ENCODE data around the gene RNF181. TPM values are rescaled to one million over a fixed set of nuclear protein-coding genes. Genes with fewer than 3 reads are reported as not detected.

RNF181 gene
- total and polyA plus RNA-seq, 2 of the 13 experiments (the other 11 are each of a cell fraction or from before 2014, with no cell fraction given): 224 to 578 TPM

DNA sequence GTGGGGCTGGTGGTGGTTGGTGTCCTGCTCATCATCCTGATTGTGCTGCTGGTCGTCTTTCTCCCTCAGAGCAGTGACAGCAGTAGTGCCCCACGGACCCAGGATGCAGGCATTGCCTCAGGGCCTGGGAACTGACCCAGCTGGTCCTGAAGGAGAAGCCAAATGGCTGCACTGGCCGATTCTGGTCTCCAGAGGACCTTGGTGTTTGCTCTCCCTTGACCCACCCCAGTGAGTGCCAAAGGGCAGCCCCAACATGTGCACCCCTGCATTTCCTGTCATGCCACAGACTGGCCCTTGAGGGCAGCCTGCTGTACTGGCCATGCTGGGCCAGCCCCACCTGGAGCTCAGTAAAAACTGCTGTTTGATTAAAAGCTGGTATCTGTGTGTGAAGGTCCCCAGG, 2.5 kb upstream of the RNF181 start (continued):
- TF ChIP-seq, protein P1, sequence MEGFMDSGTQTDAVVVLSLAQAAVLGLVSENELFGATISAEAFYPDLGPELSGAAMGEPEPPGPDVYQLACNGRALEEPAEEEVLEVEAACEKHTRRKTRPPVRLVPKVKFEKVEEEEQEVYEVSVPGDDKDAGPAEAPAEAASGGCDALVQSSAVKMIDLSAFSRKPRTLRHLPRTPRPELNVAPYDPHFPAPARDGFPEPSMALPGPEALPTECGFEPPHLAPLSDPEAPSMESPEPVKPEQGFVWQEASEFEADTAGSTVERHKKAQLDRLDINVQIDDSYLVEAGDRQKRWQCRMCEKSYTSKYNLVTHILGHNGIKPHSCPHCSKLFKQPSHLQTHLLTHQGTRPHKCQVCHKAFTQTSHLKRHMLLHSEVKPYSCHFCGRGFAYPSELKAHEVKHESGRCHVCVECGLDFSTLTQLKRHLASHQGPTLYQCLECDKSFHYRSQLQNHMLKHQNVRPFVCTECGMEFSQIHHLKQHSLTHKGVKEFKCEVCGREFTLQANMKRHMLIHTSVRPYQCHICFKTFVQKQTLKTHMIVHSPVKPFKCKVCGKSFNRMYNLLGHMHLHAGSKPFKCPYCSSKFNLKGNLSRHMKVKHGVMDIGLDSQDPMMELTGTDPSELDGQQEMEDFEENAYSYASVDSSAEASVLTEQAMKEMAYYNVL (CRISPR knock-in tag; IDR thresholded peaks at IDR 0.05; ENCODE audit: borderline replicate concordance): peak; percentile 48; the same call in 1 of the 2 replicates
- TF ChIP-seq, protein P2, sequence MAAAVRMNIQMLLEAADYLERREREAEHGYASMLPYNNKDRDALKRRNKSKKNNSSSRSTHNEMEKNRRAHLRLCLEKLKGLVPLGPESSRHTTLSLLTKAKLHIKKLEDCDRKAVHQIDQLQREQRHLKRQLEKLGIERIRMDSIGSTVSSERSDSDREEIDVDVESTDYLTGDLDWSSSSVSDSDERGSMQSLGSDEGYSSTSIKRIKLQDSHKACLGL (CRISPR knock-in tag; IDR thresholded peaks at IDR 0.05): 0 out of 2 replicates have a peak, but pooled peaks have one; percentile 35
- no peak for TF ChIP-seq KLF11 (CRISPR knock-in tag; IDR thresholded peaks at IDR 0.05)
- TF ChIP-seq RXRA (CRISPR knock-in tag; IDR thresholded peaks at IDR 0.05): peak; percentile 82
- TF ChIP-seq, protein P3, sequence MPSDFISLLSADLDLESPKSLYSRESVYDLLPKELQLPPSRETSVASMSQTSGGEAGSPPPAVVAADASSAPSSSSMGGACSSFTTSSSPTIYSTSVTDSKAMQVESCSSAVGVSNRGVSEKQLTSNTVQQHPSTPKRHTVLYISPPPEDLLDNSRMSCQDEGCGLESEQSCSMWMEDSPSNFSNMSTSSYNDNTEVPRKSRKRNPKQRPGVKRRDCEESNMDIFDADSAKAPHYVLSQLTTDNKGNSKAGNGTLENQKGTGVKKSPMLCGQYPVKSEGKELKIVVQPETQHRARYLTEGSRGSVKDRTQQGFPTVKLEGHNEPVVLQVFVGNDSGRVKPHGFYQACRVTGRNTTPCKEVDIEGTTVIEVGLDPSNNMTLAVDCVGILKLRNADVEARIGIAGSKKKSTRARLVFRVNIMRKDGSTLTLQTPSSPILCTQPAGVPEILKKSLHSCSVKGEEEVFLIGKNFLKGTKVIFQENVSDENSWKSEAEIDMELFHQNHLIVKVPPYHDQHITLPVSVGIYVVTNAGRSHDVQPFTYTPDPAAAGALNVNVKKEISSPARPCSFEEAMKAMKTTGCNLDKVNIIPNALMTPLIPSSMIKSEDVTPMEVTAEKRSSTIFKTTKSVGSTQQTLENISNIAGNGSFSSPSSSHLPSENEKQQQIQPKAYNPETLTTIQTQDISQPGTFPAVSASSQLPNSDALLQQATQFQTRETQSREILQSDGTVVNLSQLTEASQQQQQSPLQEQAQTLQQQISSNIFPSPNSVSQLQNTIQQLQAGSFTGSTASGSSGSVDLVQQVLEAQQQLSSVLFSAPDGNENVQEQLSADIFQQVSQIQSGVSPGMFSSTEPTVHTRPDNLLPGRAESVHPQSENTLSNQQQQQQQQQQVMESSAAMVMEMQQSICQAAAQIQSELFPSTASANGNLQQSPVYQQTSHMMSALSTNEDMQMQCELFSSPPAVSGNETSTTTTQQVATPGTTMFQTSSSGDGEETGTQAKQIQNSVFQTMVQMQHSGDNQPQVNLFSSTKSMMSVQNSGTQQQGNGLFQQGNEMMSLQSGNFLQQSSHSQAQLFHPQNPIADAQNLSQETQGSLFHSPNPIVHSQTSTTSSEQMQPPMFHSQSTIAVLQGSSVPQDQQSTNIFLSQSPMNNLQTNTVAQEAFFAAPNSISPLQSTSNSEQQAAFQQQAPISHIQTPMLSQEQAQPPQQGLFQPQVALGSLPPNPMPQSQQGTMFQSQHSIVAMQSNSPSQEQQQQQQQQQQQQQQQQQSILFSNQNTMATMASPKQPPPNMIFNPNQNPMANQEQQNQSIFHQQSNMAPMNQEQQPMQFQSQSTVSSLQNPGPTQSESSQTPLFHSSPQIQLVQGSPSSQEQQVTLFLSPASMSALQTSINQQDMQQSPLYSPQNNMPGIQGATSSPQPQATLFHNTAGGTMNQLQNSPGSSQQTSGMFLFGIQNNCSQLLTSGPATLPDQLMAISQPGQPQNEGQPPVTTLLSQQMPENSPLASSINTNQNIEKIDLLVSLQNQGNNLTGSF (CRISPR knock-in tag; IDR thresholded peaks at IDR 0.05): no peak
- no peak for TF ChIP-seq ZNF264 (CRISPR knock-in tag; IDR thresholded peaks at IDR 0.05)
- peak; percentile 49 for TF ChIP-seq MED1 (CRISPR knock-in tag; IDR thresholded peaks at IDR 0.05)
- TF ChIP-seq NFIB (CRISPR knock-in tag; IDR thresholded peaks at IDR 0.05; ENCODE audit: borderline replicate concordance): no peak
- TF ChIP-seq, protein P4, sequence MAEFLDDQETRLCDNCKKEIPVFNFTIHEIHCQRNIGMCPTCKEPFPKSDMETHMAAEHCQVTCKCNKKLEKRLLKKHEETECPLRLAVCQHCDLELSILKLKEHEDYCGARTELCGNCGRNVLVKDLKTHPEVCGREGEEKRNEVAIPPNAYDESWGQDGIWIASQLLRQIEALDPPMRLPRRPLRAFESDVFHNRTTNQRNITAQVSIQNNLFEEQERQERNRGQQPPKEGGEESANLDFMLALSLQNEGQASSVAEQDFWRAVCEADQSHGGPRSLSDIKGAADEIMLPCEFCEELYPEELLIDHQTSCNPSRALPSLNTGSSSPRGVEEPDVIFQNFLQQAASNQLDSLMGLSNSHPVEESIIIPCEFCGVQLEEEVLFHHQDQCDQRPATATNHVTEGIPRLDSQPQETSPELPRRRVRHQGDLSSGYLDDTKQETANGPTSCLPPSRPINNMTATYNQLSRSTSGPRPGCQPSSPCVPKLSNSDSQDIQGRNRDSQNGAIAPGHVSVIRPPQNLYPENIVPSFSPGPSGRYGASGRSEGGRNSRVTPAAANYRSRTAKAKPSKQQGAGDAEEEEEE (CRISPR knock-in tag; IDR thresholded peaks at IDR 0.05; ENCODE audit: borderline replicate concordance): no peak
- TF ChIP-seq, protein P5, sequence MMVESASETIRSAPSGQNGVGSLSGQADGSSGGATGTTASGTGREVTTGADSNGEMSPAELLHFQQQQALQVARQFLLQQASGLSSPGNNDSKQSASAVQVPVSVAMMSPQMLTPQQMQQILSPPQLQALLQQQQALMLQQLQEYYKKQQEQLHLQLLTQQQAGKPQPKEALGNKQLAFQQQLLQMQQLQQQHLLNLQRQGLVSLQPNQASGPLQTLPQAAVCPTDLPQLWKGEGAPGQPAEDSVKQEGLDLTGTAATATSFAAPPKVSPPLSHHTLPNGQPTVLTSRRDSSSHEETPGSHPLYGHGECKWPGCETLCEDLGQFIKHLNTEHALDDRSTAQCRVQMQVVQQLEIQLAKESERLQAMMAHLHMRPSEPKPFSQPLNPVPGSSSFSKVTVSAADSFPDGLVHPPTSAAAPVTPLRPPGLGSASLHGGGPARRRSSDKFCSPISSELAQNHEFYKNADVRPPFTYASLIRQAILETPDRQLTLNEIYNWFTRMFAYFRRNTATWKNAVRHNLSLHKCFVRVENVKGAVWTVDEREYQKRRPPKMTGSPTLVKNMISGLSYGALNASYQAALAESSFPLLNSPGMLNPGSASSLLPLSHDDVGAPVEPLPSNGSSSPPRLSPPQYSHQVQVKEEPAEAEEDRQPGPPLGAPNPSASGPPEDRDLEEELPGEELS (CRISPR knock-in tag; IDR thresholded peaks at IDR 0.05): 0 out of 2 replicates have a peak, but pooled peaks have one; percentile 47
- TF ChIP-seq ETV5 (CRISPR knock-in tag; IDR thresholded peaks at IDR 0.05; ENCODE audit: borderline replicate concordance): no peak; the same call in 1 of the 2 replicates
- TF ChIP-seq ARNT (IDR thresholded peaks at IDR 0.05): no peak
- TF ChIP-seq ZNF775 (CRISPR knock-in tag; IDR thresholded peaks at IDR 0.05; ENCODE audit: borderline replicate concordance): no peak
- TF ChIP-seq, protein P6, sequence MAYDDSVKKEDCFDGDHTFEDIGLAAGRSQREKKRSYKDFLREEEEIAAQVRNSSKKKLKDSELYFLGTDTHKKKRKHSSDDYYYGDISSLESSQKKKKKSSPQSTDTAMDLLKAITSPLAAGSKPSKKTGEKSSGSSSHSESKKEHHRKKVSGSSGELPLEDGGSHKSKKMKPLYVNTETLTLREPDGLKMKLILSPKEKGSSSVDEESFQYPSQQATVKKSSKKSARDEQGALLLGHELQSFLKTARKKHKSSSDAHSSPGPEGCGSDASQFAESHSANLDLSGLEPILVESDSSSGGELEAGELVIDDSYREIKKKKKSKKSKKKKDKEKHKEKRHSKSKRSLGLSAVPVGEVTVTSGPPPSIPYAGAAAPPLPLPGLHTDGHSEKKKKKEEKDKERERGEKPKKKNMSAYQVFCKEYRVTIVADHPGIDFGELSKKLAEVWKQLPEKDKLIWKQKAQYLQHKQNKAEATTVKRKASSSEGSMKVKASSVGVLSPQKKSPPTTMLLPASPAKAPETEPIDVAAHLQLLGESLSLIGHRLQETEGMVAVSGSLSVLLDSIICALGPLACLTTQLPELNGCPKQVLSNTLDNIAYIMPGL (CRISPR knock-in tag; IDR thresholded peaks at IDR 0.05; ENCODE audit: borderline replicate concordance in 1 of 2, low read depth in 1 of 2): peak in 1 of 2 experiments; percentile 36; a peak in 1 of 4 replicates
- TF ChIP-seq PHB2 (IDR thresholded peaks at IDR 0.05; ENCODE audit: partially characterized antibody): no peak
- TF ChIP-seq ZKSCAN5 (CRISPR knock-in tag; IDR thresholded peaks at IDR 0.05): no peak
